Activated CD4-positive, alpha-beta T cell treated with anti-CD3 and anti-CD28 coated beads for 48 hours (primary cell): ENCODE results near the gene MDFI.

ENCODE experiments used
- DNase-seq: peaks from one replicate; pipeline ENCODE4 v3.0.0-alpha.2; 2020

The MDFI gene

DNA sequence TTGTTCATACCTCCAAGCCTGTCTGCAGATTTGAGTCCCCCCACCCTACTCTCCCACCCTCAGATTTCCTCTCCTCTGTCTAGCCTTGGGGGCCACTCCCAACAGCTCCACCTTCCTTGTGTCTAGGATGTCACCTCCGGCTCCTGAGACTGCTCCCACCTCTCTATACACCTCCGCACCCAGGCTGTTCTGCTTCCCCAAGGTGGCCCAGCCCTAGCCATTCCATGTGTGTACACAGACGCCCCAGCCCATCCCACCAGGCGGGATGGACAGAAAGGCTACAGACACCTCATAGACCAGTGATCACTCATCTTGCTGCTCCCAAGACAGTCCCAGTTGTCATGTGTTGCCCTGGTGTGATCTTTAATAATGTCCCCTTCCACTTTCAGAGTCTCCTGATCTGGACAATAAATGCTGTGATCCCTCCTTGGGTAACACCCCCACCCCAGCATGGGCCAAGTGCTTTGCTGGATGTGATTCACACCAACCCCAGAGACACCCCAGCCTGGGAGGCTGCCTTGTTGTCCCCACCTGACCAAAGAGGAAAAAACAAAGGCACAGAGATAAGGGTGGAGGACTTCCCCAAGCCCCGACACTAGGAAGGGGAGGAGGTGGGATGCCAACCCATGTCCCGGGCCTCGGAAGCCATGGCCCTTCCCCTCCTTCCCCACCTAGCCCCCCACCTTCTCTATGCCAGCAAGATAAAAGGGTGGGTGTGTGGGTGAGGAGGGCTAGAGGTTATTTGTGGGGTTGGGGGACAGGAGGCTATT is 36.1 kb downstream of the MDFI start:
- no peak for DNase-seq

DNA sequence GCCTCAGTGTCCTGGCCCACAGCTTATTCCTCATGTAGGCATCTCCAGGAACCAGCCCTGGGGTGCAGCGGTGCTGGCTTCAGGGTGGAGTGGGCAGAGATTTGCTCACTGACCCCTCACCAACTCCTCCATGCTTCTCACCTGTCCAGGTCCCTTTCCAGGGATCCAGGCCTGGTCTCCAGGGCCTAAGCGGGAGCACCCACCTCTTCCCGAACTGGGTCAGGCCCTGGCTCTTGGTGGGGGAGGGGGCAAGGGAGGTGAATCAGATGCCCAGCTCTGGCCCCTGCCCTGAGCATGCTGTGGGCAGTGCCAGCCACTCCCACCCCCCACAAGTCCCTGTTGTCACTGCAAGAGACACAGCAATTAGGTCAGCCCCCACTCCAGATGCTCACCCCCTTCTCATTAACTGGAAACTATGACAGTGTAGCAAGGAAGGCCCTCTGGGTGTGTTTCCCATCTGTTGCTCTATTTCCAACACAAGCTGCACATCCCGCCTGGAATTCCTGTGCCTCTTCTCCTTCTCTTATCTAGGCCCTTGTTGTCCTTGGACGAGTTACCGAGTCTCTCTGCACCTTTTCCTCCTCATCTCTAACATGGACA is 37.0 kb downstream of the MDFI start:
- no peak for DNase-seq

DNA sequence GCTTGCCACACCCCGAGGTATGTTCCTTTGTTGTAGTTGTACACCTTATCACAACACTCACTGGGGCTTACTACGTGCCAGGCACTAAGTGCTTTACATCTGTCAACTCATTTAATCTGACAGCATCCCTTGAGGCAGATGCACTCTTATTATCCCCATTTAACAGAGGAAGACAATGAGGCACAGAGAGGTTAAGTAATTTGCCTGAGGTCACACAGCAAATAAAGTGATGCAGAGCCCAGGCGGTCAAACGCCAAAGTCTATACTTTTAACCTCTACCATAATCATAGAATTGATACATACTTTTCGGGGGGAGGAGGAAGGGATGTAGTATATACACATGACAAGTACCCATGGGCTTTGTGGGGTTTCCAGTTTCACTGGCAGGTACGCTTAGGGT is 37.7 kb downstream of the MDFI start:
- DNase-seq = no peak

DNA sequence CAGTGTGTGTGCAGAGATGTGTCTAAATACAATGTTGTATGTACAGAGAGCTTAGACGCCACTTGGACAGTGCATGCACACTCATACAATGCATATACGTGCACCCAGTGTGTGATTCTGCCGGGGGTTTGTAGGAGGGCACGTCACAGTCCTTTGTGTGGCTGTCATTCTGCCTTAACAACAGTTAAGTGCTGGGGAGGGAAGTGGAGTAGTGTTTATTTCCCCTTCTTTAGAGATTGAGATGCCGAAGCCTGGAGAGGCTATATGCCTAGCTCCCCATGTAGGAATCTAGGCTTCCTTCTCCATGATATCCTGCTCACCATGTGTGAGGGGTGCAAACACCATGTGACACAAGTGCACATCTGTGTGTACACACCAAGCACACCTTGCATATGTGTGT is 38.2 kb downstream of the MDFI start:
- DNase-seq = no peak

DNA sequence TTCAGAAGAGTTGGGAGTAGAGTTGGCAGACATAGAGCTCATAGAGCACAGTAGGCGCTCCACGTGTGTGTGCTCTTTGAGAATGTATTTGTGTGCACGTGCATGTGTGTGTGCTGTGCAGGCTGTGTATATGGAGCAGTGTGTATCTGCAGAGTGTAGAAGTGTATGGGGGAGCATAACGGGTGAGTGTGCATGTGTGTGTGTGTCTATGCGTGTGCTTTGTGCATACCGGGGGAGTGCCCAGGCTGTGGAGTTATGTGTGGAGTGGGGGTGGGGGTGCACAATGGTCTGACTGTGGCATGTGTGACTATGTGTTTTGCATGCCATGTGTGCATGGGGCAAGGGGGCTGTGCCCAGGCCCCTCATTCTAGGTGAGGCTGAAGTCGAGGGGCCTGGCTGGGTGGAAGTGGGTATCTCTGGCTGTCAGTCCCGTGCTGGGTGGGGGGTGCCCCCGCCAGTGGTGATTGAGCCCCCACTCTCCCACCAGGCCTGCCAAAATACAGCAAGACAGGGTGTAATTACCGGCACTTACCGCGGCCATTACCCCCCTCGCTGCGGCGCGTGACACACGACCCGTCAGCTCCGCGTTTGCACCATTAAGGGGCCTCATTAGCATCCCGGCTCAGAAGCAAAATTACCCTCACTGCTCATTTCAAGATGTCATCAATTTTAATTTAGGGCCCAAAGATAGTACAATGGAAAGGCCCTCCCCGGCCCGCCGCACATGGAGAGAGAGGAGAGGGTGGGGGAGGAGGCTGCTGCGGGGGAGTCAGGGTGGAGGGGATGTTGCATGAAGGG is 39.1 kb downstream of the MDFI start:
- no peak for DNase-seq

DNA sequence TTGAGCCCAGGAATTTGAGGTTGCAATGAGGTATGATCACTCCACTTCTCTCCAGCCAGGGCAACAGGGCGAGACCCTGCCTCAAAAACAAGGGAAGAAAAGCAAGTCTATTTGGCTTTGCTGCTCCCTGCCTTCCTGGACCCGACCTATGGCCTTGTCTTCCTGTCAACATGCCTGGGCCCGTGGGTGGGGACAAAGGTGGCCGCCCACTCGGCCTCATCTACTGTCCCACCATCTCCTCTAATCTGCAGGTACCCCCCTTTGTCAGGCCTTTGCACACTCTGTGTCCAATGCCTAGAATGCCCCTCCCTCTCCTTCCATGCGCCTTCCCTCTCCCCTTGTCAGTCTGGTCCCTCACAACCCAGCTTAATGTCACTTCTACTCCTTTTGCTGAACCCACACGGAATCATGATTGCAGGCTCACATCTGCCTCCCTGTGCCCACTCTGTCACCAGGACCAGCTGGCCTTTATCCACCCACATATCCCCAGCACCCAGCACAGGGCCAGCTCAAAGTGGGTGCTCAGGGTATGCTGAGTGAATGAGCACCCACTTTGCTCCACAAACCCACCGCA is 40.3 kb downstream of the MDFI start:
- DNase-seq = no peak

DNA sequence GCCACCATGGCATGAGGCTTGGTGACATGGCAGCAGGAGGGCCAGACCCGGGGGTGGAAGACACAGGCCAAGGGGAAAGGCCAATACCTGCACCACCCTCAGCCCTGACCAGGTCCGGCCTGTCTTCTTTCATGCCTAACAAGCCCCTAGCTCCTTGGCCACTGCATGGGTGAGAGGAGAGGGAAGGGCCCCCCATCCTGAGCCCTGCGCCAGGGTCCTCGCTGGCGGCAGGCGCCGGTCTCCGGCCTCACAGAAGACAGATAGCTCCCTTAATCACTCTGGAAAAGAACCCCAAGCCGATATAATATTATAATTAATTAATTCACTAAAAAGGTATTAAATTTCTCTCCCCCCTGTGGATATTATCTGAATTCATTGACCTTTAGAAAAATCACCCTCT is 41.4 kb downstream of the MDFI start:
- no peak for DNase-seq

DNA sequence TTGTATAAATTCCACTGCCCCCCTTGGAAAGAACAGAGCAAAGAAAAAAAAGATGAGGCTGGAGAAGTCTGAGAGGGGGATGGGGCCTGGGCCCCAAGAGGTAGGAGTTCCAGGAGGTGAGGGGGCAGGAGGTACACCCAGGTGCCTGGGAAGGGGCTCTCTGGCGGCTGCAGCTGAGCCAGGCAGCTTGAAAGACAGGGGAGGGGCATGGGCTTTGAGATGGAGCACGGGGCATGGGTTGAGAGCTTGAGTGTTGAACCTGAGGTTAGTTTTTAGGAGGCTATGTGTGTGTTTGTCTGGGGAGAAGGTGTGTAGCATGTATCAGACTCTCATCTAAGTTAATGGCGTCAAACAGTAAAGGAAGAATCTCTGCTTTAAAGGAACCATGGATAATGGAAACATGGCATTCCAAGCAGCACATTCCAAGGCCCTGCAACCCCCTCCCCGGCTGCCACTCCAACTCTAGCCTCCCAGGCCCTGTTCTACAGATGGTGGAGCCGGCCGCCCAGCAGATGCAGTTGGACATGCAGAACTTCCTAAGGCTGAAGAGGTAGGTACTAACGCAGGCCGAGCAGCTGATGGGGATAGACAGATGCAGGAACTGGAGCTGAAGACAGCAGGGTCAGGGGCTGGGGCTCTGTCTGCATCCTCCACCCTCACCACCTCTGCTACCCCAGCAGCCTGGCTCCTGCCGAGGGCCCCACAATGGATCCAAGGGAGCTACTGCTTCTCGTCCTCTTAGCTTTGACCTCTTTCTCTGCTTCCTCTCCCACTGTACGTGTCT is 42.1 kb downstream of the MDFI start:
- DNase-seq = no peak

DNA sequence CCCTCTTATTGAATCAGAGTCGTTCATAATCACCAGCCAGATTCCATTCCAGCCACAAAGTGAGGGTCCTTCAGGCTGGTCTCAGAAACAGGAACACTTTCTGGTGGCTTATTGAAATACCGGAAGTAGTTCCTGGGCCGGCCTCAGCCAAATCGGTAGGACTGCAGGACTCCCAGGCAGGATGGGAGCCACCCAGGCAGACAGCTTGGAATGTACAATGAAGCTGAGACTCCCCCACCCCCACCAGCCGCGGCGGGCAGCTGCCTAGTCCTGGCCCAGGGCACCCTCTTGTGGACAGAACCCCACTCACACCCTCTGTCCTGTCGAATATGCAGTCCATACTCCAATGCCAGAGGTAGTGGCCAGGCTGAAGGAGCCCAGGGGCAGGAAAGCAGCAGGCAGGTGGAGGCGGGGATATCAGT is 43.8 kb downstream of the MDFI start:
- peak; percentile 87 for DNase-seq

DNA sequence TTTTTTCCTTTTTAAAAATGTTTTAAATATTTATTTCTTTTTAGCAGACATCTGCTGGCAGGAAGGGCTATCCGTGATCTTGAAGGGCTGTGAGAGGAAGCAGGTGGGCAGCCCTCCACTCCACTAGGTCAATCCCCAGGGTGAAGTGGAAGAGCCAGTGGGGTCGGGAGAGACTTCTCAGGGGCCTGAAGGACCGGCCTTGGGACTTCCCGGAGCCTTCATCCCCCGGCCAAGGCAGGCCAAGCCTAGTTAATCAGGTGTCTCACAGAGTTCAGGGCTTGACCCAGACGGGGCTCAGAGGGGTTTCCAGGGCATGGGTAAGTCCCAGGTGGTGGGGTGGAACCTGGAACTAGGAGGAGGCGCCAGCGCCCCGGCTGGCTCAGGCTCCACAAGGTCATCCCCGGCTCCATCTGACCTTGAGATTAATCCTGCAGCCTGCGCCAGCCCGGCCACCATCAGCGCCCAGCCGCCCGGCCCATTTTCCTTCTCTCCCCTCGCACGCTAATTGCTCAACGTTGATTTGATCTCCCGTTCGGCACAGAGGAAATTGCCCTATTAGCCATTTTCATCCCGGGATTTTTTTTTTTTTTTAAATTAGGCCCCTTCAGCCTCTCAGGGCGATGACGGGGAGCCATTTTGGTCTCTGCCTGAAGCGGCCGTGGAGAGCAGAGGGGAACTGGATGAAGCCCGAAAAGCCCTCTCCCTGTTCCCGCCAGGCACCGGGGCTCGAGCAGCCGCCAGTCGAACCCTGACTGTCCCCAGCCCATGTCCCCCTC is 44.4 kb downstream of the MDFI start:
- peak; percentile 16 for DNase-seq

DNA sequence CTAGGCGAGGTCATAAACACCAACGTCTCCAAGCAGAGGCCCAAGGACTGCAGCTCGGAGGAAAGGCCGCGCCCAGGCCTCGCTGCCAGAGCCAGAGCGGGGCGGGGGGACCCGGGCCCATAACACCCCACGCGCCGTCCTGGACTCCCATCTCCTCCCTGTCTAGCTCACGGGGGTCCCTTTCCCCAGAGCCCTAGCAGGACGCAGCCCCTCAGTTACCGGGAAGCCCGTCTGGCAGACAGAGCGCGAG is 44.9 kb downstream of the MDFI start:
- DNase-seq = no peak

DNA sequence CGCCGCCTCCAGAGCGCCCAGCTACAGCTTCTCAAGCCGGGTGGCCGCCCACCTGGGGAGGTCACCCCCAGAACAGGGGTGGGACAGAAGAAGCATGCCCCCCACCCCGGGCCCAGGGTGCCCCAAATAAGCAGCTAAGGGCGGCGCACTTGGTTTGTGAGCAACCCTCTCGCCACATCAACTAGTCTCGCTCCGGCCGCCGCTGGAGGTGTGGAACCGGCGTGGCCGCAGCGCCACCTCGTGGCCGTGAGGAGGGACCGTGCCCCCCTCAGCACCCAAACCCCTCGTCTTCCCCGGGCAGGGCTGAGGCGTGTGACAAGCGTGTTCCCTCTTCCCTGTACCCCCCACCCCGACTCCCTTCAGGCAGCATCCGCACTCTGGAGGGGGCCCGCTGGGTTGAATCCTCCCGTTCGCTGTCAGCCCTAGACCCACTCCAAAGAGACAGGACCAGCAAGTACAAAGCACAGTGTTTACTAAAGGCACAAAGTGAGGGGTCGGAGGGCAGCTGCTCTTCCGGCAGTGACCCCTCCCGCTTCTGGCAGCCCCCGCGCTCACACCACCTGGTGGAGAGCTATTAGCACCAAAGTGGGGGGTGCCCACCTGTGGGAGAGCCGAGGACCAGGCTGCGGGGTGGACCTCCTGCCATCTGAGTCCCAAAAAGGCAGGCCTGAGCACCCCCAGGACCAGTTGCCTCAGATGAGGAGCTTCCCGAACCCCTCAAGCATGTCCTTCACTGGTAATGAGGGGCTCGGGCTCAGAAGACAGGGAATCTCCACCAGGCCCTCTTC is 45.4 kb downstream of the MDFI start:
- peak; percentile 88 for DNase-seq

DNA sequence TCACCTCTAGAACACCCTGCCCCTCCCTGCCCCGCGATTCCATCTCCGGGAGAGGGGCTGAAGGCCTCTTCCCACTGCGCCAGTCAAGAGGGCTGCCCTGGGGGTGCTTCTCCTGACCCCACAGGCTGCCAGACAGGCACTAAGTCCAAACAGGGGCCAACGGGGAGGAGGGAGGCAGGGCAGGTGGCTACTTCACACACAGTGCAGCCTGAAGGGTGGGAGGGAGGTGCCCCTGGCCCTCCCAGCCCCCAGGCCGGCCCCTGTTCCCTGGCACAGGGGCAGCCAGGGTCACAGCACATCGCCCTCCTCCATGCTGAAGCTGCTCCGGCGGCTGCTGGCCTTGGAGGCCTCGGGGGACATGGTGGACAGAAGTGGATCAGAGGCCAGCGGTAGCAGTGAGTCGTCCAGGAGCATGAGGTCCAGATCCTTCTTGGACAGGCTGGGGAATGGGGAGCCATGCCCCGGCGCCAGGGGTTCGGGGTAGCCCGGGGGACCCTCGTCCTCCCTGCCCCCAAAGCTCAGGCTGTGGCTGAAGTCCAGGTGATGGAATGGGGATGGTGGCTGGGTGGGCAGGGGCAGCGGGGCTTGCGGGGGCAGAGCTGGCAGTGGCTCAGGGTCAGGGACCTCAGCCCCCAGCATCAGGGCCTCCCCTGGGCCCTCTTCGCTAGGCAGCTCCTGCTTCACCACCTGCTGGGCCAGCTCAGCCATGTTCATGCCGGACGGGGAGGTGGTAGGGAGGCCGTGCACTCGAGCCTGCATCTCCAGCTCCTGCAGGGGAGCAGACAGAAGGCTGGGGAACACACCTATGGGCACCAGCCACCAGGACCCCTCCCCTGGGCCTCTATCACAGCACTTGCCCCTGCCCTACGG is 46.3 kb downstream of the MDFI start:
- DNase-seq = no peak

DNA sequence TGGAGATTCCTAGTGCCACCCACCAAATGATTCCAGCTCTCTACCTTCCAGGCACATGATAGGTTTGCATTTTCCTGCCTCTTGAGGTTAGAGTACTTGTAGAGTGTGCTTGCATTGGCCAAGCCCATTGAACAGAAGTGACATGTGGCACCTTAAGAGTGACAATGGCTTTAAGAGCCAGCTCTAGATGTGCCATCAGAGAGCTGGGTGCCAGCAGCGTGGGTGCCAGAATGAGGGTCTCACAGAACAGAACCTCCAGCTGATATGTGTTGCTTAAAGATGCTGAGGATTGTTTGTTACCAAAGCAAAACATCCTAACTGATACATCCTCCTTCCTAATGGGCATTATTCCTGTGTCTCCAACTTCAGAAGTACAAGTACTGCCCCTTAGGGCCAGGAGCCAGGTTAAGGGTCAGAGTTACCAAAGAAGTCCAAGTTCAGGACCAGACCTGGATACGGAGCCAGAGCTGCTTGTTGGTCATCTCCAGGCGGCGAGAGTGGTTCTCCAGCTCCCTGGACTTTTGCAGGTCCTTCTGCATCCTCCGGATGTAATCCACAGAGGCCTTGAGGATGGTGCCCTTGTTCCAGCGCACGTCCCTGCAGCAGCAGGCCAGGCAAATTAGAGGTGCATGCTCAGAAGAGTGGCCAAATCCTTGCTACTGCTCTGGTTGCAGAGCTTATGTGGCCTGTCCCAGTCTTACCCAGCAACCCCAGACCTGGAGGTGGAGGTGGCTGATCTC is 47.5 kb downstream of the MDFI start:
- DNase-seq = no peak

DNA sequence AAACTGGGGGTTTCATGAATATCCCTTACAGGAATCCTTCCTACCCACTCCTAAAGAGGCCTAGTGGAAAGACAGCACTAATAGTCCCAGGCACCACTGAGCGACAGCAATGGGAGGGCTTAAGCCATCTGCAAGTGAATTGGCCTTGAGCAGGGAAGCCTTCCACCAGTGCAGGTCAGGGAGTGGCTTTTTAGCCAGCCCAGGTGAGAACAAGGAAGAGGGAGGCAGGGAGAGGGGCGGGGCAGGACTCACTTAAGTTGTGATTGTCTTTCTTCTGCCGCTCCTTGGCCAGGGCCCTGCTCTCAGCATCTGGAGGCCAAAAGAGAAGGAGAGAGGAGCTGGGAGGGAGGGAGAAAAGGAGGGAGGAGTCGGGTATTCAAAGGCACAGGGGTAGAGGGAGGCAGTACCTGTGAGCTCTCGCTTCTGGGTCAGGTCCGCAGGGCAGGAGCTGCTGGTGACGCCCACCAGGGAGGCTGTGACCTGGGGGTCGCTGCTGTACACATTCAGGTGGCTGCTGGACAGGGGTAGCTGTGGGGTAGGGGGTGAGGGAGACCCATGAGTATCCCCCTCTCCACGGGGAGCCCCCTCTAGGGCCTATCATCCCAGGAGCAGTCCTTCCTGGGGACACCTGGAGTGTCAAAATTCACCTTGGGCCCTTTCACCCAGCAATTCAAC is 49.4 kb downstream of the MDFI start:
- no peak for DNase-seq

DNA sequence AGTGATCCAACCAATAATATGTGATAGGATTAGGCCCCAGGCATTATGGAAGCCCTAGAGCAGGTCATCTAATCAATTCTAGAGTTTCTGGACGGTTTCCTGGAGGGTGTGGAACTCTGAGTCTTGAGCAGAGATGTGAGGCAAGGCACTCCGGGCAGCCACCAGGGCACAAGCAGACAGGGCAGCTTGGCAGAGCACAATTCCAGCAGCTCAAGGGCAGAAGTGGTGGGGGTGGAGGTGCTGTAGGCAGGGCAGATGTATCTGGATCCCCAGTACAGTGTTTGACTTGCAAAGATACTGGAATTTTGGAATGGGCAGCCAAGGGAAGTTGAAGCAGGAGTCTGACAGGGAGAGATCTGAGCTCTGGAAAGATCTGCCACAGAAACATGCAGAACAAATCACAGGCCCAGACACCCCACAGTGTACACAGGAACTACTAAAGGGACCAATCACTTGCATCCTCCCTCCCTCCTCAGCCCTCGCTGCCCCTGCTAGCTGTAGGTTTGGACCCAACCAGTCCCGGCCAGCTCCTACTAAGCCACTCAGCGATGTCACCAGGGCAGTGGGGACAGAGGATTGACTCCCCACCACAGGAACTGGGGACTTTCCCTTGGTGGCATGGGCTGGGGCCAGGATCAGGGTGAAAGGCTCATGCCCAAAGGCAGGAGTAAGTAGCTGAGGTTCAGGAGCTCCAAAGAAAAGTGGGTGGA is 50.1 kb downstream of the MDFI start:
- no peak for DNase-seq

DNA sequence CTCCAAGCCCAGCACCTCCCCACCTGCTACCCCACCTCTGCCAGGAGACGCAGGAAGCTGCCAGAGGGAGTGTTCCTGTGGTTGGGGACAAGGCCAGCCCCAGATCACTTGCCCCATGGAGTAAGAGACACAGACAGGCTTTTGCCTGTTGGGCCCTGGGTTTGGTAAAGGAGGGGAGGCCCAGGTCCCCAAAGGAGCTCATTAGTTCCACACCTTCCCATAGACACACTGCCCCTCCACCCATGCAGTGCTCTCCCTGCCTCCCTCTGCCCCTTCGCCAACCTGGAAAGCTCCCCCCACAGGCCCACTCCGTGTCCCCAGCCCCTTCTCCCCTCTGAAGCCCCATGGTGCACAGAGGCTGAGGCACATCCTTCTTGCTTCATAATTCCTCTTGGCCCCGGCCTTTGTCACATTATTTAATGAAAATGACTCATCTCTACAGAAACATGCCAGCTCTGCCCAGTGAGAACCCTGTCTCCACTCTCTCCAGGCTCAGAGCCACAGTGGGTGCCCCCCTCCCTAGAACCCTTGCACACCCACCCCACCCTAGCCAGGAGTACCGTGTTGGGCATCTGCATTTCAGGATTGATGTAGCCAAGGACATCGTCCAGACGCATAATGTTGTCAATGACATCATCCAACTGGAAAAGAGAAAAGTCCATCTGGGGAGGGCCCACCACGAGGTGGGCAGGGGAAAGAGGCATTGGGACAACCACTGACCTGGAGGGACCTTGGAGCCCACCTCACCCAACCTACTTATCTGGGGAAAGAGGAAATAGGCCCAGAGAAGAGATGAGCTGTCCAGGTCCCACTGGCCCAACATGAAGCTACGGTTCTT is 51.1 kb downstream of the MDFI start:
- DNase-seq = no peak
